Right renal pelvis (tissue), 4 donors: ENCODE measurements around the gene KRI1. TPM values are rescaled to one million over a fixed set of nuclear protein-coding genes. Genes with fewer than 3 reads are reported as not detected.
A peak's percentile ranks its signal among the peaks of the same experiment; 100 is the strongest.

Experiments
- DNase-seq, 4 donors: peaks; one replicate each; pipeline ENCODE4 v3.0.0-alpha.2; 2013; ENCODE audit warnings: low read depth in 4 of 4, low spot score in 3 of 4, missing footprints in 1 of 4
- polyA plus RNA-seq, 4 donors: library from polyadenylated mRNA; unstranded; fragments of 120-200 nt; gene quantifications; one replicate each; pipeline ENCODE4 v1.2.1, GENCODE V29; 2013; ENCODE audit not compliant: insufficient read length in 4 of 4

The KRI1 gene
- 10 to 100 TPM; 30.9 to 35.5 (median 32.4) TPM for polyA plus RNA-seq

GRCh38 chr19:10565567-10566407 lies at the start of gene KRI1:
Gene KRI1, minus strand, starts transcription at chr19:10566010. Its CDS starts 11 bp downstream, at chr19:10565999.
- DNase-seq, result peak; percentile 87 to 93 (median 92)

GRCh38 chr19:10612499-10613119 lies 46.8 kb upstream of the KRI1 start:
- no peak for DNase-seq

- no peak for DNase-seq
Observed at GRCh38 chr19:10611907-10612306, 46.1 kb upstream of the KRI1 start.

GRCh38 chr19:10604460-10604980 lies 38.7 kb upstream of the KRI1 start:
- DNase-seq, result no peak

- no peak for DNase-seq
Observed at GRCh38 chr19:10603873-10604459, 38.2 kb upstream of the KRI1 start.

GRCh38 chr19:10603084-10603872 lies 37.5 kb upstream of the KRI1 start:
- DNase-seq, result no peak

GRCh38 chr19:10602330-10603083 lies 36.7 kb upstream of the KRI1 start:
- DNase-seq, result peak in 3 of 4 donors; percentile 48 to 62 (median 52)

- DNase-seq, result no peak
Observed at GRCh38 chr19:10601999-10602329, 36.2 kb upstream of the KRI1 start.

- no peak for DNase-seq
Observed at GRCh38 chr19:10600149-10600548, 34.3 kb upstream of the KRI1 start.

GRCh38 chr19:10593820-10594637 lies 28.2 kb upstream of the KRI1 start:
- no peak for DNase-seq

GRCh38 chr19:10593148-10593547 lies 27.3 kb upstream of the KRI1 start:
- DNase-seq, result no peak

- no peak for DNase-seq
Observed at GRCh38 chr19:10587839-10588150, 22.0 kb upstream of the KRI1 start.

GRCh38 chr19:10587022-10587838 lies 21.4 kb upstream of the KRI1 start, which contains the start of gene AP1M2:
Gene AP1M2, minus strand, starts transcription at chr19:10587312. Its CDS starts 81 bp downstream, at chr19:10587231.
- DNase-seq, result no peak

- DNase-seq, result no peak
Observed at GRCh38 chr19:10586396-10586795, 20.6 kb upstream of the KRI1 start.

- no peak for DNase-seq
Observed at GRCh38 chr19:10583036-10583776, 17.4 kb upstream of the KRI1 start.

GRCh38 chr19:10582091-10582490 lies 16.3 kb upstream of the KRI1 start:
- DNase-seq, result no peak

GRCh38 chr19:10580979-10581631 lies 15.3 kb upstream of the KRI1 start:
- DNase-seq, result peak in 1 of 4 donors; percentile 88
